ENCODE data around the gene DMAC2L.

Gene DMAC2L

DNA sequence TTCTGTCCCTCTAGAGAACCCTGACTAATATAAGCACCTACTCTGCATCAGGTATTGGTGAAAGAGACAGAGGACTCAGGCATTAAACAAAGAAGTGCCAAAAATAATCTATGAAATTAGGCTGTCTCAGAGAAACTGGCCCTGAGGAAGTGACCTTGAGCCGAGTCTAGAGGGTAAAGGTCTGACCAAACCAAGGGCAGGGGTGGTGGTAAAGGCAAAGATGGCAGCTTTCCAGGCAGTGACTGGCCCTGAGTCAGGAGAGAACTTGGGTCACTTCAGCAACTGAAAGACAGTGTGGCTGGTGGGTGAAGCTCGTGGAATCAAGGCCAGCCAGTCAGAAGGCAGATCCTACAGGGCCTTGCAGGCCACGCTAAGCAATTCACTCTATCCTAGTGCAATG is 54.0 kb downstream of the DMAC2L start:
- TF ChIP-seq, protein P1, sequence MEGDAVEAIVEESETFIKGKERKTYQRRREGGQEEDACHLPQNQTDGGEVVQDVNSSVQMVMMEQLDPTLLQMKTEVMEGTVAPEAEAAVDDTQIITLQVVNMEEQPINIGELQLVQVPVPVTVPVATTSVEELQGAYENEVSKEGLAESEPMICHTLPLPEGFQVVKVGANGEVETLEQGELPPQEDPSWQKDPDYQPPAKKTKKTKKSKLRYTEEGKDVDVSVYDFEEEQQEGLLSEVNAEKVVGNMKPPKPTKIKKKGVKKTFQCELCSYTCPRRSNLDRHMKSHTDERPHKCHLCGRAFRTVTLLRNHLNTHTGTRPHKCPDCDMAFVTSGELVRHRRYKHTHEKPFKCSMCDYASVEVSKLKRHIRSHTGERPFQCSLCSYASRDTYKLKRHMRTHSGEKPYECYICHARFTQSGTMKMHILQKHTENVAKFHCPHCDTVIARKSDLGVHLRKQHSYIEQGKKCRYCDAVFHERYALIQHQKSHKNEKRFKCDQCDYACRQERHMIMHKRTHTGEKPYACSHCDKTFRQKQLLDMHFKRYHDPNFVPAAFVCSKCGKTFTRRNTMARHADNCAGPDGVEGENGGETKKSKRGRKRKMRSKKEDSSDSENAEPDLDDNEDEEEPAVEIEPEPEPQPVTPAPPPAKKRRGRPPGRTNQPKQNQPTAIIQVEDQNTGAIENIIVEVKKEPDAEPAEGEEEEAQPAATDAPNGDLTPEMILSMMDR (IDR thresholded peaks at IDR 0.05; ENCODE audit: low read depth, low read length), result no peak
- no peaks in the 10 kb centered on the region for H3K9me3 ChIP-seq
- H3K27me3 ChIP-seq, result no peaks in the 10 kb centered on the region
- H3K36me3 ChIP-seq, result no peaks in the 10 kb centered on the region
- H3K4me3 ChIP-seq (ENCODE audit: low read depth, low read length), result no peak overlapping the region
- no peak for DNase-seq
- H3K4me1 ChIP-seq, result no peaks in the 10 kb centered on the region

DNA sequence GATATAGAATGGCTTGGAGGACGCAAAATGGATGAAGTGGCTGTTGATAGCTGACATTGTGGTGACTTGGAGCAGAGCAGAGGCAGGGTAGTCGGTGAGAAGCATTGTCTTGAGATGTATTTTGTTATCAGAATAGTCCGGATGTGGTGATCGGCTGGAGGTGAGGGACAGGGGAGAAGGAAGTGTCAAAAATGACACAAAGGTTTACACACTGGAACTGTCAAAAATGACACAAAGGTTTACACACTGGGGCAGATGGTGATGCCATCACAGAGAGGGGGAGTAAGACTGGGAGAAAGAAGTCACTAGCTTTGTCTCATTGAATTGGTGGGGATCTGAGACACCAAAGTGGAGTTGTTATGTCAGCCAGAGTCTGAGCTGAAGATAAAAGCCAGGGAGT is 54.5 kb downstream of the DMAC2L start:
- H3K4me3 ChIP-seq (ENCODE audit: low read depth, low read length), result no peak overlapping the region
- TF ChIP-seq, protein P1 (IDR thresholded peaks at IDR 0.05; ENCODE audit: low read depth, low read length), result no peak
- no peaks in the 10 kb centered on the region for H3K9me3 ChIP-seq

DNA sequence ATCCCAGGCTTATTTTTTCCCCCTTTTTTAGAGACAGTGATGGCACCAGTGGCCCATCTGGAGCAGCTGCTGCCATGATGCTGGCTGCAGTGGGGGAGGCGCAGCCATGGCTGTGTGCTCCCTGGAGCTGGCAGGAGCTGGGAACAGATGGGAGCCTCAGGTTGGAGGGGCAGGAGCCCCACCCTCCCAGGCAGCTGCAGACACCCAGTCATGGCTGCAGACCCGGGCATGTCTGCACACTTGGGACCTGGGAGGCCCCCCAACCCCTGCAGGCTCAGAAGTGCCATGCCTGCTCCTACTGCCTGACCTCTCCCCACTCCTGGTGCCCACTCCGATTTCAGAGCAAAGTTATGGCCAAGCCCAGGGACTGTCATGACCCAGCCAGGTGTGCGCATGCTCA is 59.4 kb downstream of the DMAC2L start:
- no peaks in the 10 kb centered on the region for H3K9me3 ChIP-seq
- TF ChIP-seq, protein P1 (IDR thresholded peaks at IDR 0.05; ENCODE audit: low read depth, low read length), result no peak
- H3K4me3 ChIP-seq (ENCODE audit: low read depth, low read length), result no peak overlapping the region
- no peaks in the 10 kb centered on the region for H3K36me3 ChIP-seq
- no peaks in the 10 kb centered on the region for H3K27me3 ChIP-seq
- no peak for DNase-seq
- H3K4me1 ChIP-seq, result no peaks in the 10 kb centered on the region

More for the DNA sequence above, 54.5 kb downstream of the DMAC2L start:
- no peak for DNase-seq
- Histone ChIP-seq H3K27me3 (no peaks in the 10 kb centered on the region), H3K4me1 (no peaks in the 10 kb centered on the region), H3K36me3 (no peaks in the 10 kb centered on the region)

DNA sequence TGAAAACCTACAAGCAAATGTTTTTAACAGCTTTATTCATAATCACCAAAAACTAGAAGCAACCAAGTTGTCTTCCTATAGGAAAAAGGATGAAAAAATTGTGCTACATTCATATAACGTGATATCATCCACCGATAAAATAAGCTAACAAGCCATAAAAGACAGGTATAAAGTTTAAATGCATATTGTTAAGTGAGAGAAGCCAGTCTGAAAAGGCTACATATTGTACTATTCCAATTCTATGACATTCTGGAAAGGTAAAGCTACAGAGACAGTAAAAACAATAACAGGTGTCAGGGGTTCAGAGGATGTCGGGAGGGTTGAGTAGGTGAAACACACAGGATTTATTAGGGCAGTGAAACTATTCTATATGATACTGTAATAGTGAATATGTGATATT is 61.8 kb downstream of the DMAC2L start:
- no peaks in the 10 kb centered on the region for H3K27me3 ChIP-seq
- no peak for DNase-seq
- TF ChIP-seq, protein P1 (IDR thresholded peaks at IDR 0.05; ENCODE audit: low read depth, low read length), result no peak
- no peaks in the 10 kb centered on the region for H3K36me3 ChIP-seq
- H3K9me3 ChIP-seq, result no peaks in the 10 kb centered on the region
- H3K4me1 ChIP-seq, result no peaks in the 10 kb centered on the region
- no peak overlapping the region for H3K4me3 ChIP-seq (ENCODE audit: low read depth, low read length)

DNA sequence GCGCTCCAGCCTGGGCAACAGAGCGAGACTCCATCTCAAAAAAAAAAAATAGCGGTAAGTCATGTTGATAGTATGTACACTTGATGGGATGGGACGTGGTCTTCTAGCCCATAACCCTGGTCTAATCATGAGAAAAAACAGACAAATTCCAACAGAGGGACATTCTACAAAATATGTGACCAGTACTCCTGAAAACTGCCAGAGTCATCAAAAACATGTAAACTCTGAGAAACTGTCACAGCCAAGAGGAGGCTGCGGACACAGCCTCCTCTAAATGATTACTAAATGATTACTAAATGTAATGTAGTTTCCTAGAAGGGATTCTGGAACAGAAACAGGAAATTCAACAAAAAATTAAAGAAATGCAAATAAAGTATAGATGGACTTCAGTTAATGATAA is 63.6 kb downstream of the DMAC2L start:
- no peaks in the 10 kb centered on the region for H3K27me3 ChIP-seq
- H3K4me3 ChIP-seq (ENCODE audit: low read depth, low read length), result no peak overlapping the region

More for the DNA sequence above, 63.6 kb downstream of the DMAC2L start:
- no peaks in the 10 kb centered on the region for H3K9me3 ChIP-seq
- no peaks in the 10 kb centered on the region for H3K4me1 ChIP-seq
- H3K36me3 ChIP-seq, result no peaks in the 10 kb centered on the region
- no peak for DNase-seq
- TF ChIP-seq, protein P1 (IDR thresholded peaks at IDR 0.05; ENCODE audit: low read depth, low read length), result no peak

Measured in BE2C (cell line).